ENCODE results near the gene SFXN1. TPM values are rescaled to one million over a fixed set of nuclear protein-coding genes. Genes with fewer than 3 reads are reported as not detected.

The SFXN1 gene
- total RNA-seq, 1 donor from 2014 or later, result 83.7 TPM

DNA sequence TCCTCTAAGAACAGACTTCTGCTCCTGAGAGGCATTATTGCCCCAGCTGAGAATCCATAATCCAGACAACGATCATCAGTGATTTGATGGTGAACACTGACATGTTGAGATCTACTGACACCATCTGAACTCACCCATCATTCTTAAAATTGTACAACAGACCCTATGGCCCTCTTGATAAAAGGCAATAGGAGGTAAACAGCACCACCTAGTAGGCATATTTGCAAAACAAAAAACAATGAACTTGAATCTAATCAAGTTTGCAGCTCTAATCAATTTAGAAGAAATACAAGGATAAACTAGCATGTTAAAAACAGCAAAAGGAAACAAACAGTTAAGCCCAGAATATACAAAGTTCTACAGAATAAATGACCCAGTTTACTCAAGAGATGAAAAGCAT, 89.6 kb downstream of the SFXN1 start:
- no peaks in the 10 kb centered on the region for H3K36me3 Mint-ChIP-seq (ENCODE audit: insufficient read depth)
- no peak for TF ChIP-seq CTCF (IDR thresholded peaks at IDR 0.05; ENCODE audit: unreplicated experiment)
- no peak for DNase-seq (ENCODE audit: low spot score, unreplicated experiment)
- H3K27me3 Mint-ChIP-seq, result peaks cover 23% of the 10 kb centered on the region
- H3K9me3 Mint-ChIP-seq (ENCODE audit: low read depth), result no peaks in the 10 kb centered on the region
- no peak overlapping the region for H3K4me3 Mint-ChIP-seq (ENCODE audit: low read depth)
- no peak overlapping the region for H3K27ac Mint-ChIP-seq
- no peaks in the 10 kb centered on the region for H3K4me1 Mint-ChIP-seq (ENCODE audit: low read depth)

DNA sequence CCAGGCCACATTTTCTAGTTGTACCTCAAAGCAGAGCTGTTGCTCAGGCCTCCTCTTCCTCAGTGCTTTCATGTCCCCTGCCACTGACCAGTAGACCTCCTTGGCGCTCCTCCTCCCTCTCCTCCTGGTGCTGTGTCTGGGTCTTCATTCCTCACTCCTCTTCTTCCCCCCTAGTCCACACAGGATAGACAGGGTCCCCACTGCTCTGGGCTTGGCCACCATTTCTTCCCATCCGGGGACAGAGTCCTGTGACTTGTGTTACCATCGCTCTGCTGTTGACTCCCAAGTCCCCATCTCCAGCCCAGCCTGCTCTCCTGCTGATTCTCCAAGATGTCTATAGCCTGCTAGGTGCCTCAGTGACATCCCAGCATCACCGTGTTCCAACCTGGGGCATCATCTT, 91.3 kb downstream of the SFXN1 start:
- no peak for DNase-seq (ENCODE audit: low spot score, unreplicated experiment)
- Mint-ChIP-seq H3K9me3 (ENCODE audit: low read depth) (no peaks in the 10 kb centered on the region), H3K27ac (no peak overlapping the region), H3K4me3 (ENCODE audit: low read depth) (no peak overlapping the region), H3K36me3 (ENCODE audit: insufficient read depth) (no peaks in the 10 kb centered on the region), H3K27me3 (peaks cover 37% of the 10 kb centered on the region), H3K4me1 (ENCODE audit: low read depth) (no peaks in the 10 kb centered on the region)
- no peak for TF ChIP-seq CTCF (IDR thresholded peaks at IDR 0.05; ENCODE audit: unreplicated experiment)

DNA sequence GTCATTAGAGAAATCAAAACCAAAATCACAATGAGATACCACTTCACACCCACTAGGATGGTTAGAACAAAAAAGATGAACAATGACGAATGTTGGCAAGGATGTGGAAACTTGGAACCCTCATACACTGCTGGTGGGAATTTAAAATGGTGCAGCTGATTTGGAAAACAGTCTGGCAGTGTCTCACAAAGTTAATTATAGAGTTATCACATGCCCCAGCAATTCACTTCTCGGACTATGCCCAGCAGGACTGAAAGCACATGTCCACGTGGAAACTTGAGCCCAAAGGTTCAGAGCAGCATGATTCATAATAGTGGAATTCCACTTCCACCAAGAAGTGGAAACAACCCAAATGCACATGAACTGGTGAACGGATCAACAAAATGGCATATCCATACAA, 94.5 kb downstream of the SFXN1 start:
- Mint-ChIP-seq H3K27ac (no peak overlapping the region), H3K4me1 (ENCODE audit: low read depth) (no peaks in the 10 kb centered on the region), H3K4me3 (ENCODE audit: low read depth) (no peak overlapping the region), H3K9me3 (ENCODE audit: low read depth) (no peaks in the 10 kb centered on the region), H3K27me3 (peaks cover 37% of the 10 kb centered on the region), H3K36me3 (ENCODE audit: insufficient read depth) (no peaks in the 10 kb centered on the region)
- no peak for DNase-seq (ENCODE audit: low spot score, unreplicated experiment)
- no peak for TF ChIP-seq CTCF (IDR thresholded peaks at IDR 0.05; ENCODE audit: unreplicated experiment)

DNA sequence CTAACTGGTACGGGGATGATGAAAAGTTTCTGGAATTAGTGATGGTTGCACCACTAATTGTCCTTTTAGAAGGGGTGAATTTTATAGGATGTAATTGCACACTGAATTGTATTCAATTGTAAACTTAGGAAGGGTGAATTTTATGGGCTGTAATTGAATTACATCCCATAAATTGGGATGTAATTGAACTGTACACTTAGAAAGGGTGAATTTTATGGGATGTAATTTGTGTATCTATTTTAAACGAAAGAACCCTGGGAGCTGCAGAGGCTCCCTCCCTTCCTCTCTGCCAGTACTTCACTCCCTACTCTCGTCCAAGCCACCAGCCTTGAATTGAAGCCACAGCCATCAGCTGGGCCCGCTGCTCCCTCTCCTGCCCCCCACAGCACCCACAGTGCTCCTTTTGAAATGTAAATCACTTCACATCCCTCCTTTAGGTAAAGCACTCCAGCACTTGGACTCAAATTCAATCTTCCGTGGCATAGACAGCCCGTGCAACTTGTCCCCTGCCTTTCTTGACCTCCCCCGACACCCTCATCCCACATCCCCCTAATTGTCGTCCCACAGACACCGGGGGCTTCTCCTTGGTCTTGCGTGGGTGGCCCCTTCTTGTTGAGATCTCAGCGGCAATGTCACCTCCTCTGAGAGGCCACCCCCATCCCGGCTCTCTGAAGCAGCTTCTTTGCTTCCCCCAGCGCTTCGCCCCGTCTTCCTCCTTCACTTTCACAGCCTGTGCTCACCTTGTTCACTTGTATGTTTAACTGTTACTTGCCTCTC, 95.3 kb downstream of the SFXN1 start:
- no peak for DNase-seq (ENCODE audit: low spot score, unreplicated experiment)
- H3K36me3 Mint-ChIP-seq (ENCODE audit: insufficient read depth), result no peaks in the 10 kb centered on the region
- H3K4me3 Mint-ChIP-seq (ENCODE audit: low read depth), result no peak overlapping the region
- no peaks in the 10 kb centered on the region for H3K4me1 Mint-ChIP-seq (ENCODE audit: low read depth)
- H3K9me3 Mint-ChIP-seq (ENCODE audit: low read depth), result no peaks in the 10 kb centered on the region
- peaks cover 37% of the 10 kb centered on the region for H3K27me3 Mint-ChIP-seq
- TF ChIP-seq CTCF (IDR thresholded peaks at IDR 0.05; ENCODE audit: unreplicated experiment), result no peak
- no peak overlapping the region for H3K27ac Mint-ChIP-seq

DNA sequence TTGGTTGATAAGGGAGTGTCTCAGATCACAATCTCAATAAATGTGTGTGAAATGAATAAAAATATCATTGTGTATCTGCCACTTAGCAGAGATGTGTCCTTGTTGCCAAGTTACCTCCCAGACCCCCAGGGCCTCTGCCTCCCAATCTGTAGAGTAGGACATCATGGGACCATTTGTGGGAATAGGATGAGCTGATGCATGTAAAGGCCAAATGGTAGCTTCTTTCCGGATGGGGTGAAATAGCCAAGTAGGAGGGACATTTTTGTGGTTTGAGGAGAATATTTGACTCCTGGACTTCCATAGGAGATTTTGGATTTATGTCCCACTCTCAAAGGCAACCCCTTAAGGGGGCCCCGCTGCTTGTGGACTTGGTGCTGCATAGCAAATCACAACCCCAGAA, 96.9 kb downstream of the SFXN1 start:
- DNase-seq (ENCODE audit: low spot score, unreplicated experiment), result no peak
- TF ChIP-seq CTCF (IDR thresholded peaks at IDR 0.05; ENCODE audit: unreplicated experiment), result no peak
- H3K4me1 Mint-ChIP-seq (ENCODE audit: low read depth), result no peaks in the 10 kb centered on the region
- H3K9me3 Mint-ChIP-seq (ENCODE audit: low read depth), result no peaks in the 10 kb centered on the region
- H3K4me3 Mint-ChIP-seq (ENCODE audit: low read depth), result no peak overlapping the region
- H3K36me3 Mint-ChIP-seq (ENCODE audit: insufficient read depth), result no peaks in the 10 kb centered on the region
- no peak overlapping the region for H3K27ac Mint-ChIP-seq
- peaks cover 31% of the 10 kb centered on the region for H3K27me3 Mint-ChIP-seq

Data from progenitor cell of endocrine pancreas (in vitro differentiated cells).